CD14-positive monocyte (primary cell): Measurements from ENCODE around the gene C1S. TPM values are rescaled to one million over a fixed set of nuclear protein-coding genes. Genes with fewer than 3 reads are reported as not detected.

Experiments
- DNase-seq, 3 donors: peaks; one replicate each; pipeline ENCODE4 v3.0.0-alpha.2; 2011 to 2022
- H2AFZ ChIP-seq: 2 replicates; pipeline ENCODE4 v1.6.0; 2012; ENCODE audit warnings: mild to moderate bottlenecking, low read depth, low read length, inconsistent platforms; ENCODE audit not compliant: insufficient read depth, poor library complexity, severe bottlenecking
- H3K27ac ChIP-seq, 2 donors: 1 replicate in 1 of 2; 2 replicates in 1 of 2; pipeline ENCODE4 v1.5.1; 2012 to 2013; ENCODE audit warnings: low read length in 2 of 2, control low read depth in 1 of 2, inconsistent platforms in 1 of 2, low read depth in 1 of 2, mild to moderate bottlenecking in 1 of 2
- H3K27me3 ChIP-seq, 2 donors: one replicate each; pipeline versions ENCODE4 v1.6.0 to v1.6.1; 2011 to 2013; ENCODE audit warnings: low read length in 2 of 2; ENCODE audit not compliant: control insufficient read depth in 2 of 2, insufficient read depth in 2 of 2
- H3K36me3 ChIP-seq, 2 donors: replicated peaks in 1 of 2; 1 replicate in 1 of 2; 2 replicates in 1 of 2; pipeline versions ENCODE4 v1.5.1 to v1.6.1; 2012 to 2013; ENCODE audit warnings: low read length in 2 of 2, control low read depth in 1 of 2, inconsistent platforms in 1 of 2, mild to moderate bottlenecking in 1 of 2; ENCODE audit not compliant: insufficient read depth in 2 of 2, control insufficient read depth in 1 of 2
- H3K4me1 ChIP-seq, 2 donors: 1 replicate in 1 of 2; 2 replicates in 1 of 2; pipeline versions ENCODE4 v1.5.1 to v1.6.1; 2012 to 2013; ENCODE audit warnings: low read length in 2 of 2, control low read depth in 1 of 2, inconsistent platforms in 1 of 2, mild to moderate bottlenecking in 1 of 2, moderate library complexity in 1 of 2; ENCODE audit not compliant: insufficient read depth in 2 of 2, control insufficient read depth in 1 of 2
- H3K4me2 ChIP-seq: replicated peaks from 2 replicates; pipeline ENCODE3; 2012; ENCODE audit warnings: low read length, moderate library complexity, mild to moderate bottlenecking; ENCODE audit not compliant: poor library complexity, severe bottlenecking; ENCODE audit errors: extremely low read depth
- H3K4me3 ChIP-seq, 3 experiments: fragments of 200-600 bp in 1 of 3; sonication (generic) in 1 of 3; replicated peaks in 1 of 3; 1 replicate in 2 of 3; 2 replicates in 1 of 3; pipeline ENCODE4 v1.5.1; 2011 to 2013; ENCODE audit warnings: low read length in 3 of 3, mild to moderate bottlenecking in 3 of 3, control low read depth in 2 of 3, low read depth in 2 of 3, inconsistent platforms in 1 of 3, moderate library complexity in 1 of 3
- H3K79me2 ChIP-seq: 2 replicates; pipeline ENCODE4 v1.6.0; 2012; ENCODE audit warnings: mild to moderate bottlenecking, control low read depth, inconsistent platforms, low read length, moderate library complexity; ENCODE audit not compliant: insufficient read depth
- H3K9ac ChIP-seq: 2 replicates; pipeline ENCODE4 v1.6.0; 2017; ENCODE audit warnings: low read length, mild to moderate bottlenecking; ENCODE audit not compliant: insufficient read depth, poor library complexity, severe bottlenecking
- H3K9me3 ChIP-seq, 2 donors: replicated peaks in 1 of 2; 1 replicate in 1 of 2; 2 replicates in 1 of 2; pipeline versions ENCODE4 v1.5.1 to v1.6.1; 2012 to 2013; ENCODE audit warnings: low read length in 2 of 2, control low read depth in 1 of 2; ENCODE audit not compliant: control insufficient read depth in 1 of 2, insufficient read depth in 1 of 2
- H4K20me1 ChIP-seq: 2 replicates; pipeline ENCODE4 v1.6.0; 2012; ENCODE audit warnings: mild to moderate bottlenecking, low read length, control low read depth, moderate library complexity; ENCODE audit not compliant: insufficient read depth
- H3K27ac Mint-ChIP-seq, 7 donors: one replicate each; pipeline ENCODE4 v1.8.0; 2020; ENCODE audit warnings: mild to moderate bottlenecking in 7 of 7, mixed read lengths in 7 of 7, moderate library complexity in 6 of 7, inconsistent platforms in 2 of 7
- H3K27me3 Mint-ChIP-seq, 3 donors: one replicate each; pipeline ENCODE4 v1.8.0; 2021 to 2022; ENCODE audit warnings: low read depth in 3 of 3, mild to moderate bottlenecking in 3 of 3, mixed read lengths in 3 of 3, moderate library complexity in 3 of 3, inconsistent platforms in 1 of 3
- H3K36me3 Mint-ChIP-seq, 2 donors: one replicate each; pipeline ENCODE4 v1.8.0; 2020; ENCODE audit warnings: mixed read lengths in 2 of 2, inconsistent platforms in 1 of 2, mild to moderate bottlenecking in 1 of 2
- H3K4me1 Mint-ChIP-seq: one replicate; pipeline ENCODE4 v1.8.0; 2020; ENCODE audit warnings: mild to moderate bottlenecking, mixed read lengths
- H3K4me3 Mint-ChIP-seq, 2 donors: one replicate each; pipeline ENCODE4 v1.8.0; 2020; ENCODE audit warnings: mild to moderate bottlenecking in 2 of 2, mixed read lengths in 2 of 2, moderate library complexity in 1 of 2
- H3K9me3 Mint-ChIP-seq, 7 donors: one replicate each; pipeline ENCODE4 v1.8.0; 2020 to 2022; ENCODE audit warnings: mixed read lengths in 7 of 7, mild to moderate bottlenecking in 6 of 7, moderate library complexity in 6 of 7, inconsistent platforms in 2 of 7
- WGBS: methylation state at CpG from one replicate; pipeline ENCODE4 v1.1.5; 2013; ENCODE audit warnings: missing lambda C conversion rate; ENCODE audit not compliant: insufficient coverage; 5-methylcytosine and 5-hydroxymethylcytosine counted together
- intact Hi-C, 2 donors: fragments of 100-400 bp; cut with micrococcal nuclease; formaldehyde crosslinking; loops; one replicate each; pipeline versions ENCODE4 v1.15.0 to v1.15.1; 2023
- polyA plus RNA-seq, 3 donors: library from polyadenylated mRNA; depleted of rRNA in 1 of 3; unstranded in 2 of 3; stranded (reverse) in 1 of 3; fragments of 300-500 nt in 2 of 3; fragments of >200 nt in 1 of 3; fragmentation: Illumina TruSeq in 2 of 3; gene quantifications; 1 replicate in 2 of 3; 2 replicates in 1 of 3; pipeline ENCODE4 v1.2.3, GENCODE V29; 2012 to 2021
- TF ChIP-seq, protein P1 (sequence below): fragments of 200-600 bp; IDR thresholded peaks from one replicate; pipeline ENCODE4 v1.8.0; 2022; ENCODE audit warnings: antibody characterized with exemption, mild to moderate bottlenecking

C1S gene
- polyA plus RNA-seq, 3 donors, result 1.00 TPM; not detected in 2

DNA sequence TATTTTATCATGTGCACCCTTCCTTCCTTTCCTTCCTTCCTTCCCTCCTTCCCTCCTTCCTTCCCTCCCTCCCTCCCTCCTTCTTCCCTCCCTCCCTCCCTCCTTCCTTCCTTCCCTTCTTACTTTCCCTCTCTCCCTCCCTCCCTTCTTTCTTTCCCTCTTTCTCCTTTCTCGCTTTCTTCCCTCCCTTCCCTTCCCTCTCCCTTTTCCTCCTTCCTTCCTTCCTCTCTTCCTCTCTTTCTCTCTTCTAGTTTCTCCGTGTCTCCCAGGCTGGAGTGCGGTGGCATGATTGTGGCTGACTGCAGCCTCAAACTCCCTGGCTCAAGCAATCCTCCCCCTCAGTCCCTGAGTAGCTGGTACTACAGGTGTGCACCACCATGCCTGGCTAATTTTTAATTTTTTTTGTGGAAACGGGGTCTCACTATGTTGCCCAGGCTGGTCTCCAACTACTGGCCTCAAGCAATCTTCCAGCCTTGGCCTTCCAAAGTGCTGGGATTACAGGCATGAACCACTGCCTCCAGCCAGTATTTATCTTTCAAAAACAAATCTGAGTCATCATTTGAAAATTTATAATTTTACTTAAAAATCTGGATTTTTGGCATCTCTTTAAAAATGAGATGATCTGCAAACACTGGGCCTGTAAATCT lies 40.7 kb downstream of the C1S start:
- peaks cover 21% of the 10 kb centered on the region for H4K20me1 ChIP-seq
- peaks cover 0 to 1% of the 10 kb centered on the region in 2 donors for H3K9me3 ChIP-seq
- peaks cover 59 to 67% of the 10 kb centered on the region in 2 donors for H3K36me3 Mint-ChIP-seq
- intact Hi-C loops, result no loop called here
- H3K9me3 Mint-ChIP-seq, result peaks cover 0 to 4% (median under 1%) of the 10 kb centered on the region in 7 donors
- 100% methylated on average over 4 of the region's 4 CpGs for WGBS
- H3K27me3 ChIP-seq, result no peaks in the 10 kb centered on the region
- H3K36me3 ChIP-seq, result peaks cover 22 to 70% of the 10 kb centered on the region in 2 donors
- H3K4me3 Mint-ChIP-seq, result no peak overlapping the region
- DNase-seq, result no peak
- TF ChIP-seq, protein P1, sequence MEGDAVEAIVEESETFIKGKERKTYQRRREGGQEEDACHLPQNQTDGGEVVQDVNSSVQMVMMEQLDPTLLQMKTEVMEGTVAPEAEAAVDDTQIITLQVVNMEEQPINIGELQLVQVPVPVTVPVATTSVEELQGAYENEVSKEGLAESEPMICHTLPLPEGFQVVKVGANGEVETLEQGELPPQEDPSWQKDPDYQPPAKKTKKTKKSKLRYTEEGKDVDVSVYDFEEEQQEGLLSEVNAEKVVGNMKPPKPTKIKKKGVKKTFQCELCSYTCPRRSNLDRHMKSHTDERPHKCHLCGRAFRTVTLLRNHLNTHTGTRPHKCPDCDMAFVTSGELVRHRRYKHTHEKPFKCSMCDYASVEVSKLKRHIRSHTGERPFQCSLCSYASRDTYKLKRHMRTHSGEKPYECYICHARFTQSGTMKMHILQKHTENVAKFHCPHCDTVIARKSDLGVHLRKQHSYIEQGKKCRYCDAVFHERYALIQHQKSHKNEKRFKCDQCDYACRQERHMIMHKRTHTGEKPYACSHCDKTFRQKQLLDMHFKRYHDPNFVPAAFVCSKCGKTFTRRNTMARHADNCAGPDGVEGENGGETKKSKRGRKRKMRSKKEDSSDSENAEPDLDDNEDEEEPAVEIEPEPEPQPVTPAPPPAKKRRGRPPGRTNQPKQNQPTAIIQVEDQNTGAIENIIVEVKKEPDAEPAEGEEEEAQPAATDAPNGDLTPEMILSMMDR, result no peak
- no peak overlapping the region for H3K9ac ChIP-seq
- H3K27me3 Mint-ChIP-seq, result peaks cover 0 to 1% (median 0%) of the 10 kb centered on the region in 3 donors
- H2AFZ ChIP-seq, result no peak overlapping the region
- peaks cover 16% of the 10 kb centered on the region for H3K4me1 Mint-ChIP-seq
- peak overlapping the region in 2 of 7 donors; percentile 12 to 63 for H3K27ac Mint-ChIP-seq
- H3K4me2 ChIP-seq, result no peak overlapping the region
- H3K4me1 ChIP-seq, result peaks cover 9 to 11% of the 10 kb centered on the region in 2 donors
- no peak overlapping the region for H3K27ac ChIP-seq
- H3K79me2 ChIP-seq, result peaks cover 13% of the 10 kb centered on the region
- H3K4me3 ChIP-seq, result no peak overlapping the region

DNA sequence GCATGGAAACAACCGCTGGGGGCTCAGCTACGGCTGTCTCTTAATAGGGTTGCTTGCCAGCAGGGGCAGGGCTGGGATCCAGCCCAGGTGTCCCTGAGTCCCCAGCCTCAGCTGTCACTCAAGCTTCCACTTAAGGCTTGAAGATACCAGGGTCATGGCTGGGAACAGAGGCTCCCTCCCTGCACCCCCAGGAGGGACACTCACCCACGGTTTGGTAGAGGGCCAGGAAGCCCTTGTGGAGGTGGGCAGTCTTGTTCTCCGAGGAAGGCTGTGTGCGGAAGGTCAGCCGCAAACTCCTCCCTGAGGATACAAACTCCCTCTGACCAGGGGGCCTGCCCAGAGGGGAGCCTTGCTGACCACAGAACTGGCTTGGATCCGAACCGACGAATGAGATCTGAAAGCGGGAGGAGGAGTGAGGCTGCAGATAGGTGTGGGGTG lies 41.2 kb downstream of the C1S start:
- Histone ChIP-seq H3K27ac (no peak overlapping the region), H4K20me1 (peaks cover 21% of the 10 kb centered on the region), H2AFZ (no peak overlapping the region), H3K27me3 (no peaks in the 10 kb centered on the region), H3K4me2 (no peak overlapping the region), H3K79me2 (peaks cover 19% of the 10 kb centered on the region), H3K9me3 (peaks cover 0 to 5% of the 10 kb centered on the region in 2 donors), H3K4me1 (peaks cover 9 to 11% of the 10 kb centered on the region in 2 donors), H3K36me3 (peaks cover 22 to 73% of the 10 kb centered on the region in 2 donors), H3K4me3 (no peak overlapping the region), H3K9ac (no peak overlapping the region)
- peaks cover 20% of the 10 kb centered on the region for H3K4me1 Mint-ChIP-seq
- TF ChIP-seq, protein P1, result no peak
- H3K9me3 Mint-ChIP-seq, result peaks cover 0 to 8% (median 6%) of the 10 kb centered on the region in 7 donors
- WGBS, result 98% methylated on average over 4 of the region's 10 CpGs
- no peak for DNase-seq
- no peak overlapping the region for H3K4me3 Mint-ChIP-seq
- H3K27me3 Mint-ChIP-seq, result peaks cover 0 to 1% (median 0%) of the 10 kb centered on the region in 3 donors
- H3K36me3 Mint-ChIP-seq, result peaks cover 59 to 68% of the 10 kb centered on the region in 2 donors
- H3K27ac Mint-ChIP-seq, result no peak overlapping the region
- intact Hi-C loops, result no loop called here
